Vagina (tissue), 2 donors: Measurements from ENCODE around the gene TECTB.

ENCODE experiments used
- POLR2A ChIP-seq, 2 donors: fragments of 450-650 bp; IDR thresholded peaks; one replicate each; pipeline ENCODE4 v1.6.1; 2017; ENCODE audit warnings: antibody characterized with exemption in 2 of 2, mild to moderate bottlenecking in 2 of 2, moderate library complexity in 2 of 2
- POLR2AphosphoS5 ChIP-seq, 2 donors: sonication (generic); formaldehyde crosslinking; IDR thresholded peaks; one replicate each; pipeline ENCODE4 v1.9.0; 2017; ENCODE audit warnings: antibody characterized with exemption in 2 of 2, mild to moderate bottlenecking in 2 of 2, low read depth in 1 of 2; ENCODE audit not compliant: insufficient read depth in 1 of 2
- TF ChIP-seq, protein P1 (sequence below), 3 experiments: fragments of 450-650 bp in 2 of 3; fragments of 200-600 bp in 1 of 3; sonication (generic) in 1 of 3; IDR thresholded peaks; one replicate each; pipeline ENCODE4 v1.5.1; 2017 to 2019; ENCODE audit warnings: antibody characterized with exemption in 3 of 3, mild to moderate bottlenecking in 2 of 3, moderate library complexity in 2 of 3

GRCh38 chr10:112352044-112352443 is 68.8 kb downstream of the TECTB start:
- TF ChIP-seq, protein P1, sequence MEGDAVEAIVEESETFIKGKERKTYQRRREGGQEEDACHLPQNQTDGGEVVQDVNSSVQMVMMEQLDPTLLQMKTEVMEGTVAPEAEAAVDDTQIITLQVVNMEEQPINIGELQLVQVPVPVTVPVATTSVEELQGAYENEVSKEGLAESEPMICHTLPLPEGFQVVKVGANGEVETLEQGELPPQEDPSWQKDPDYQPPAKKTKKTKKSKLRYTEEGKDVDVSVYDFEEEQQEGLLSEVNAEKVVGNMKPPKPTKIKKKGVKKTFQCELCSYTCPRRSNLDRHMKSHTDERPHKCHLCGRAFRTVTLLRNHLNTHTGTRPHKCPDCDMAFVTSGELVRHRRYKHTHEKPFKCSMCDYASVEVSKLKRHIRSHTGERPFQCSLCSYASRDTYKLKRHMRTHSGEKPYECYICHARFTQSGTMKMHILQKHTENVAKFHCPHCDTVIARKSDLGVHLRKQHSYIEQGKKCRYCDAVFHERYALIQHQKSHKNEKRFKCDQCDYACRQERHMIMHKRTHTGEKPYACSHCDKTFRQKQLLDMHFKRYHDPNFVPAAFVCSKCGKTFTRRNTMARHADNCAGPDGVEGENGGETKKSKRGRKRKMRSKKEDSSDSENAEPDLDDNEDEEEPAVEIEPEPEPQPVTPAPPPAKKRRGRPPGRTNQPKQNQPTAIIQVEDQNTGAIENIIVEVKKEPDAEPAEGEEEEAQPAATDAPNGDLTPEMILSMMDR (IDR thresholded peaks at IDR 0.05): no peak
- TF ChIP-seq POLR2A (IDR thresholded peaks at IDR 0.05) (no peak), POLR2AphosphoS5 (IDR thresholded peaks at IDR 0.05; ENCODE audit: insufficient read depth in 1 of 2, low read depth in 1 of 2) (no peak)
